GM18526 (cell line): ENCODE measurements around the gene FRMD8.

Source experiments
- POLR2A ChIP-seq: IDR thresholded peaks from 3 replicates; pipeline ENCODE4 v1.6.1; 2011; ENCODE audit not compliant: insufficient read length; ENCODE audit errors: extremely low read depth

The FRMD8 gene

DNA sequence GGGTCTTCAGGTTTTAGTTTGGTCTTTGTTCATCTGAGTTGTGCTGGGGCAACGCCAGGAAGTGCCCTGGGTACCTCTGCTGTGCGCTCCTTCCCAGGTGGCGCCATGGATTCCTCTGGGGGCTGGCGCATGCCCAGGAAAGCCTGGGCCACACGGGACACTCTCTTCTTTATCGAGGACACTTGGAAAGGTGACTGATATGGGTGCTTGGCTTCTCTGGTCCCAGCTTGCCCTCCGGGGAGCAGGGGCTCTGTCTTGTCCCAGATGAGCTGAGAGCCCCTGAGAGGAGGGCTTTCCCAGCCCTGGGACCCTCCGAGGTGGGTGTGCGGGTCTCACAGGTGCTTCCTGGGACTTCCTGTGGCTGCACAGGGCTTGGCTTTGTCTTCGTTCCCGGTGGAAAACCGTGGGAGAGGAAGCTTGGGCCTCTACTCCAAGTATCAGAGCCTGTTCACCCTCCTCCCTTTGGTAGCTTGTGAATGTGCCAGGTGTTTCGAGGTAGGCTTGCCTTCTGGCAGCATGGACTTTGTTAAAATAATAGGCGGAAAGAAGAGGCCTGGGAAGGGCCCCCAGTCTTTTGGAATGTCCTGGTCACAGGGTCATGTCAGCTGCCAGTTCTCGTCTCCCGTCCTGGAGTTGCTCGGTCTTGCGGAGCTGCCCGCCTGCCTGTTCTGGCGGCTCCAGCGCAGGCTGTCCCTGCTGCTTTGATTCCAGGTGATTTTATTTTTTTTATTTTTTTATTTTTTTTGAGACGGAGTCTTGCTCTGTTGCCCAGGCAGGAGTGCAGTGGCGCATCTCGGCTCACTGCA is 26.0 kb downstream of the FRMD8 start:
- no peak for TF ChIP-seq POLR2A

DNA sequence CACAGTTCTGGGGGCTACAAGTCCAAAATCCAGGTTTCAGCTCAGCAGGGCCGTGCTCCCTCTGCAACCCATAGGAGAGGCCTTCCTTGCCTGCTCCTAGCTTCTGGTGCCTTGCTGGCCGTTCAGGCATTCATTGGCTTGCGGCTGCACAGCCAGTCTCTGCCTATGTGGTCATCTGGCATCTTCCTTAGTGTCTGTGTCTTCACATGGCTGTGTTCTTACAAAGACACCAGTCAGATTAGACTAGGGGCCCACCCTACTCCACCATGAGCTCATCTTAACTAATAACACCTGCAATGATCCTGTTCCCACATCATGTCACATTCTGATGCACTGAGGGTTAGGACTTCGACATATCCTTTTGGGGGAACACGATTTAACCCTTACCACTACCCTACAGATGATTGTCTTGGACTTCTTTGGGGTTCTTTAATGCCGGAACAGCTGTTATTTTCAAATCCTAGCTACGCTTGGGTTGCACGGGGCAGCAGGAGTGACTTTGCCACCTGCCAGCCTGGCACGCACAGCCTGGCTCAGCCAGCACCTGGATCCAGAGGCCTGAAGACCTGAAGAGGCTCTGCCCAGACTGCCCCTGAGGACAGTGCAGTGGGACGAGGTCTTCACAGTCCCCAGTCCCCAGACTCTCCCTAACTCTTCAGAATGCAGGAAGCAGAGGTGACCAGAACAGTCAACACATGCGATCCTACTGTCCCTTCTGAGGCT is 28.5 kb downstream of the FRMD8 start:
- TF ChIP-seq POLR2A: no peak

DNA sequence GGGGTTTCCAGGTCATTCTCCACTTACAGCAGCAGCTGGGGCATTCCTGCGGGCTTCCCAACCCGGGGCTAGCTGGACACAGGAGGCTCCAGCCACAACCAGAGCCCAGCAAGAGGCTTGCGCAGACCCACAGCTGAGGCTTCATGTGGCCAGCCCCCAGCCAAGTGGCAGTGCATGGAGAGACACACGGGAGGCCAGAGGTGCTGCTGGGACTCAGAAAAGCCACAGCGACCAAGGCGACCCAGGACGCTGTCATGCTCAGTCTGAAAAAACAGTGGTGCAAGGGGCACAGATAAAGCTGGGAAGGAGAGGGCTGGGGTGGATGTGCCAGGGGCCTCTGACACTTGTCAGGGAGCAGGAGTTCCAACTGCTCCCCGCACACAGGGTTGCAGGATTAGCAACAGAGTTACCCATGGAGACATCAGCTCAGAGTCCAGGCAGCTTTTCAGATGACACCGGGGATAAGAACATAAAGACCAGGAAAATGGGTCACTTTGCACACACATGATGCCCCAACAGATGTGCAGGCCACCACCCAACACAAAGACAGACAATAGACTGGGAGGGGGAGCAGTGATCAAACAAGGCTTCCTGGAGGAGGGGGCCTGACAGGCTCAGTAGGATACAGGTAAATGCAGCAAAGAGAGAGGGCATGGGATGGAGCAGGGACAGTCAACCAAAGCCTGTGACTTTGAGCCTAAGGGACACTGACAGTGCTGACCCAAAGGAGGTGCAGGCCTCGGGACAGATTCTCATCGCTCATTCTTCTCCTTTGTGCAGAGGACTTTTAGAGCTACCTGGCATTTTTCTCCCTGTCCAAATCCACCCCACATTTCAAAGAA is 29.3 kb downstream of the FRMD8 start:
- TF ChIP-seq POLR2A: no peak

DNA sequence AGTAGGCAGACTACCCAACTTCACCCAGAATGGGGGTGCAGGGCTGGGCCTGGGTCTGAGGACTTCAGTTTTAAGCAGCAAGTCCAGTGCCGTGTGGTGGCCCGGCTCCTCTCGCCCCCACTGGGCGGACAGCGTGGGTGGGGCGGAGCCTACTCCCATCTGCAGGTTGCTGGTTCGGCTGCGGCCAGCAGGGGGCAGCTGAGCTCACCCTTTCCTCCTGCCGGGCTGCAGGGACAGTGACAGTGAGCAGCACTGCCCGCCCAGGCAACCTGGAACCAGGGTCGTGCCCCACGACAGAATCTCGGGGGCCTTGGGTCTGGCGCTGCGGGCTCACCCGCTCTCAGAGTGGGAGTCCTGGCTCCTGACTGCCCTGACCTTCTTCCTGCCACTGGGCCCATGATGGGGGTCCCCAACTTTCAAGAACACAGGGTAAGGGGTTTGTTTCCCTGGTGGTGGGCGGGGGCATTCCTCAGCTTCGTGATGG is 29.9 kb downstream of the FRMD8 start:
- TF ChIP-seq POLR2A: peak; percentile 35

GRCh38 chr11:65416841-65417701 is 30.6 kb downstream of the FRMD8 start:
- no peak for TF ChIP-seq POLR2A

- TF ChIP-seq POLR2A: no peak
Measured at GRCh38 chr11:65417702-65418430, 31.4 kb downstream of the FRMD8 start.

- TF ChIP-seq POLR2A: no peak
Measured at GRCh38 chr11:65418431-65418680, 31.9 kb downstream of the FRMD8 start.

DNA sequence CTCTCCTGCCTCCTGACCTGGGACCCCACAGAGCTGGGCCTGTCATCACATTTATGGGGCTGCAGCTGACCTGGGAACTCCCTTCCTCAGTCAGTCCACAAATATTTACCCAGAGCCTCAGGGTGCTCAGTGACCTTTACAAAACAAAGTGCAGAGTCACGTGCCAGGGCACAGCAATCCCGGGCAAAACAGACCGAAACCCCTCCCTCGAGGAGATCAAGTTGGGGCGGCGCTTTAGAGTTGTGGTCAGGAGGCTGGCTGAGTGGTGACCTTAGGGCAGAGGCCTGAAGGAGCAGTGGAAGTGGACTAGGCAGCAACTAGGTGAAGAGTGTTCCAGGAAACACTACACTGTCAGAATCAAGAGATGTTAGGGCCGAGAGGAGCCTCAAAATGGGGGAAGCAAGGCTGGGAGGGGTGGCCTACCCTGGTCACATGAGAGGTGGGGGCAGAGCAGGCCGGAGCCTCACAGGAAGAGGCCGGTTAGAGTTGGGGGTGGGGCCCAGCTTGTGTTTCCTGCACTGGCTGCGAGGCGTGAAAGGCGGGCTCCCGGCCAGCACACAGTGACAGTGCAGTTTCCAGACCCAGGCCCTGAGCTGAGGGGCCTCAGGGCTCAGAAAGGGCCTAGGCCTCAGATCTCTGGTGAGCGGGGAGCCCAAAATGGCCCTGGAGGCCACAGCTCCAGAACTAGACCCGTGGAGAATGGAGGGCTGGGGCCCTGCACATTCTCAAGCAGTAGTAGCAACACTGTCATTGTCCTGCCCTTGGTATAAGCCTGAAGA is 32.4 kb downstream of the FRMD8 start:
- no peak for TF ChIP-seq POLR2A

DNA sequence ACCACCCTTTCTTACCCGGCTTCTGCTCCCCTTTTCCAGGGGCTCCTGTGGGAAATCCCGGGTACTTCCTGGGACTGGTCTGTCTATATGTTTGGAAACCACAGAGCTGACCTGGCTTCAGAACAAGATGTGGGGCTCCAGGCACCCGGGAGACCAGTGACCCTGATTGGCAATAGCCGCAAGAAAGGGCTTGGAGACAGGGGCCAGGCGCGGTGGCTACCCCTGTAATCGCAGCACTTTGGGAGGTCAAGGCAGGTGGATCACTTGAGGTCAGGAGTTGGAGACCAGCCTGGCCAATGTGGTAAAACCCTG is 33.0 kb downstream of the FRMD8 start:
- no peak for TF ChIP-seq POLR2A

DNA sequence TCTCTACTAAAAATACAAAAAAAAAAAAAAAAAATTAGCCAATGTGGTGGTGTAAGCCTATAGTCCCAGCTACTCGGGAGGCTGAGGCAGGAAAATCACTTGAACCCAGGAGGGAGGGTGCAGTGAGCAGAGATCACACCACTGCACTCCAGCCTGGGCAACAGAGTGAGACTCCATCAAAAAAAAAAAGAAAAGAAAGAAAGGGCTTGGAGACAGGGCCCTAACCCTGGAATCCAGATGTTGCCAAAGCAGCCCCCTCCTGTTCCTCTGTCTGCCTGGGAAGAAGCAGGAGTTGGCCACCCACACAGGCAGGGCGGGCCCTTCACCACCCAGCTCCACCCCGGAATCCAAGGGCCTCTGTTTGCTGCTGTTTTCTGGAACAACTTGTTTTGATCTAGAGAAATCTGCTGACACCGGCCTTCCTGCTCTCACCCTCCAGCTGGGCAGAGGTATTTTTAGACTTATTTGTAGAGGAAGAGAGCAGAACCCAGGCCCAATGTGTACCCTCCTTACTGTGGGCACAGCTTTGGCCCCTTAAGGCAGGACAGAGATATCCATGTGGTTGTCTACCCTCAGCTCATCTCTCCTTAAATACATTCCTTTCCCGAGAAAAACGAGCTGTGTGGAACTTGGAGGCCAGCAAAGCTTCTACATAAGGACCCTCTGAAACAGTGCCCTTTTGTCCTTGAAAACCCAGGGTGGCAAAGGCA is 33.5 kb downstream of the FRMD8 start:
- TF ChIP-seq POLR2A: no peak

DNA sequence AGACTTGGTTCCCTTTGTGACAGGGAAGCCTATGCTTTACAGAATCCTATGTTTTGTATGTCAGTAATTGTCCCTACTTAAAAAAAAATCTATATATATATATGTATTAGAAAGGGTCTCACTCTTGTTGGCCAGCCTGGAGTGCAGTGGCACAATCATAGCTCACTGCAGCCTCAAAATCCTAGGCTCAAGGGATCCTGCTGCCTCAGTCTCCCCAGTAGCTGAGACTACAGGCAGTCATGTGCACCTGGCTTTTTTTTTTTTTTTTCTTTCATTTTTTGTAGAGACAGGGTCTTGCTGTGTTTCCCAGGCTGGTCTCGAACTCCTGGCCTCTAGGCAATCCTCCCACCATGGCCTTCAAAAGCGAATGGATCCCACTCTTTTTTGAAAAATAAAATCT is 34.1 kb downstream of the FRMD8 start:
- TF ChIP-seq POLR2A: no peak

- no peak for TF ChIP-seq POLR2A
Measured at GRCh38 chr11:65420979-65421793, 34.7 kb downstream of the FRMD8 start.
